CD4-positive, alpha-beta T cell (primary cell): ENCODE measurements around the gene LCE1A. TPM values are rescaled to one million over a fixed set of nuclear protein-coding genes. Genes with fewer than 3 reads are reported as not detected.

Experiments
- ATAC-seq: fragments of 200-7000 bp; cut with Tn5 transposase; one replicate; pipeline ENCODE4 v1.10.0; 2022; ENCODE audit warnings: mild to moderate bottlenecking; ENCODE audit not compliant: poor library complexity
- CTCF ChIA-PET: fragments of 350-600 bp; sonication (Branson Sonifier 250); formaldehyde crosslinking; loops from one replicate; lab custom pipeline; 2021; ENCODE audit warnings: antibody characterized with exemption, inconsistent platforms; lab: Charles Lee
- POLR2A ChIA-PET: fragments of 350-600 bp; sonication (Branson Sonifier 250); formaldehyde crosslinking; loops from one replicate; lab custom pipeline; 2021; ENCODE audit warnings: antibody characterized with exemption, inconsistent platforms; lab: Charles Lee
- DNase-seq, 14 experiments: peaks; one replicate each; pipeline ENCODE4 v3.0.0-alpha.2; 2013 to 2020; ENCODE audit warnings: mixed read lengths in 2 of 14
- H3K27ac ChIP-seq, 2 donors: one replicate each; pipeline versions ENCODE4 v1.5.1 to v1.7.0; 2013; ENCODE audit warnings: low read length in 2 of 2, low read depth in 1 of 2, mild to moderate bottlenecking in 1 of 2
- H3K27me3 ChIP-seq, 2 experiments: 1 replicate in 1 of 2; 2 replicates in 1 of 2; pipeline versions ENCODE4 v1.6.1 to v1.7.0; 2013; ENCODE audit warnings: low read length in 2 of 2, control low read depth in 1 of 2, mild to moderate bottlenecking in 1 of 2, moderate library complexity in 1 of 2; ENCODE audit not compliant: insufficient read depth in 2 of 2, control insufficient read depth in 1 of 2
- H3K36me3 ChIP-seq: one replicate; pipeline ENCODE4 v1.6.1; 2013; ENCODE audit warnings: low read length, control low read depth; ENCODE audit not compliant: insufficient read depth
- H3K4me1 ChIP-seq: one replicate; pipeline ENCODE4 v1.6.1; 2013; ENCODE audit warnings: low read length, control low read depth; ENCODE audit not compliant: insufficient read depth
- H3K4me3 ChIP-seq: one replicate; pipeline ENCODE4 v1.5.1; 2013; ENCODE audit warnings: mild to moderate bottlenecking, low read length, moderate library complexity
- H3K9me3 ChIP-seq, 2 experiments: 1 replicate in 1 of 2; 2 replicates in 1 of 2; pipeline versions ENCODE4 v1.6.1 to v1.7.0; 2013; ENCODE audit warnings: low read length in 2 of 2, mild to moderate bottlenecking in 2 of 2, control low read depth in 1 of 2, moderate library complexity in 1 of 2; ENCODE audit not compliant: control insufficient read depth in 1 of 2, insufficient read depth in 1 of 2
- H3K27ac Mint-ChIP-seq: one replicate; pipeline ENCODE4 v1.8.0; 2020; ENCODE audit warnings: mixed read lengths
- H3K27me3 Mint-ChIP-seq: one replicate; pipeline ENCODE4 v1.8.0; 2021; ENCODE audit warnings: mixed read lengths
- H3K36me3 Mint-ChIP-seq: one replicate; pipeline ENCODE4 v1.8.0; 2021; ENCODE audit warnings: low read depth, mixed read lengths
- H3K4me1 Mint-ChIP-seq: one replicate; pipeline ENCODE4 v1.8.0; 2021; ENCODE audit warnings: low read depth, mixed read lengths
- H3K4me3 Mint-ChIP-seq: one replicate; pipeline ENCODE4 v1.8.0; 2020; ENCODE audit warnings: mild to moderate bottlenecking, mixed read lengths
- H3K9me3 Mint-ChIP-seq: one replicate; pipeline ENCODE4 v1.8.0; 2020; ENCODE audit warnings: mixed read lengths
- intact Hi-C, 2 experiments: fragments of 100-400 bp; cut with DNase I in 1 of 2; cut with micrococcal nuclease in 1 of 2; formaldehyde crosslinking; loops; one replicate each; pipeline versions ENCODE4 v1.15.1 to v1.9.0; 2023 to 2025; cut with DNase I, micrococcal nuclease
- total RNA-seq, 174 experiments: library from RNA in 2 of 174; stranded (reverse) in 2 of 174; gene quantifications; one replicate each; pipeline ENCODE4 v1.2.3 and lab custom pipeline; 2021 to 2026
- TF ChIP-seq, protein P1 (sequence below): fragments of 200-600 bp; IDR thresholded peaks from one replicate; pipeline ENCODE4 v1.8.0; 2022; ENCODE audit warnings: antibody characterized with exemption, mild to moderate bottlenecking

Gene LCE1A
- total RNA-seq, 2 experiments from 2014 or later = not detected

DNA sequence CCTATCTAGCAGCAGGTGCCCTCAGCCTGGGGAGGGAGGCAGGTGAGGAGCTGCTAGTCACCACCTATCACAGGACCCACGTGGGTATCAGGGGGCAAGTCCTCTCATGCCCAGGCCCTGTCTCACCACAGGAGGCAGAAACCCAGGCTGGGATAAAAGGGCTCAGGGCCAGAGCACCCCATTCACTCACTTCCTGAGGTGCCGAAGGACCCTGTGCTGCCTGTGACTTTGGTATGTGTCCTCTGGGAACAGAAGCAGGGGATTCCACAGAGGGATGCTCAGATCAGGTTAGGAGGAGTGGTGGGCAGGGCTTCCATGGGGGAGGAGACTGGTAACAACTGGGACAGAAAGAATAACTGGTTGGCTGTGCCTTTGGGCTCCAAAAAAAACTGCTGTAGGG lies 41.2 kb upstream of the LCE1A start, which contains the start of gene LCE1E:
LCE1E (plus strand) TSS at position 181 of the 400 bp plus-strand sequence. CDS start 1,043 bp downstream, outside the sequence.
- Mint-ChIP-seq H3K4me3 (no peak within 1 kb of the TSS), H3K4me1 (no peaks in the 10 kb centered on the region), H3K9me3 (no peaks in the 10 kb centered on the region), H3K27ac (no peak within 1 kb of the TSS), H3K27me3 (peaks cover 50% of the 10 kb centered on the region), H3K36me3 (no peaks in the 10 kb centered on the region)
- Histone ChIP-seq H3K27me3 (peaks cover 10 to 11% of the 10 kb centered on the region in 2 experiments), H3K4me3 (no peak within 1 kb of the TSS), H3K9me3 (peaks cover 0 to 3% of the 10 kb centered on the region in 2 experiments), H3K27ac (no peak within 1 kb of the TSS), H3K36me3 (no peaks in the 10 kb centered on the region), H3K4me1 (no peaks in the 10 kb centered on the region)
- ATAC-seq (no peak), DNase-seq (no peak)
- intact Hi-C loops = loop anchor here in 1 of 2 experiments (1.0 kb wide), 1 partner anchor 13 kb away; no protein-coding TSS in a partner anchor
- ChIA-PET POLR2A (no interaction called here), CTCF (no interaction called here)
- TF ChIP-seq, protein P1, sequence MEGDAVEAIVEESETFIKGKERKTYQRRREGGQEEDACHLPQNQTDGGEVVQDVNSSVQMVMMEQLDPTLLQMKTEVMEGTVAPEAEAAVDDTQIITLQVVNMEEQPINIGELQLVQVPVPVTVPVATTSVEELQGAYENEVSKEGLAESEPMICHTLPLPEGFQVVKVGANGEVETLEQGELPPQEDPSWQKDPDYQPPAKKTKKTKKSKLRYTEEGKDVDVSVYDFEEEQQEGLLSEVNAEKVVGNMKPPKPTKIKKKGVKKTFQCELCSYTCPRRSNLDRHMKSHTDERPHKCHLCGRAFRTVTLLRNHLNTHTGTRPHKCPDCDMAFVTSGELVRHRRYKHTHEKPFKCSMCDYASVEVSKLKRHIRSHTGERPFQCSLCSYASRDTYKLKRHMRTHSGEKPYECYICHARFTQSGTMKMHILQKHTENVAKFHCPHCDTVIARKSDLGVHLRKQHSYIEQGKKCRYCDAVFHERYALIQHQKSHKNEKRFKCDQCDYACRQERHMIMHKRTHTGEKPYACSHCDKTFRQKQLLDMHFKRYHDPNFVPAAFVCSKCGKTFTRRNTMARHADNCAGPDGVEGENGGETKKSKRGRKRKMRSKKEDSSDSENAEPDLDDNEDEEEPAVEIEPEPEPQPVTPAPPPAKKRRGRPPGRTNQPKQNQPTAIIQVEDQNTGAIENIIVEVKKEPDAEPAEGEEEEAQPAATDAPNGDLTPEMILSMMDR = no peak

DNA sequence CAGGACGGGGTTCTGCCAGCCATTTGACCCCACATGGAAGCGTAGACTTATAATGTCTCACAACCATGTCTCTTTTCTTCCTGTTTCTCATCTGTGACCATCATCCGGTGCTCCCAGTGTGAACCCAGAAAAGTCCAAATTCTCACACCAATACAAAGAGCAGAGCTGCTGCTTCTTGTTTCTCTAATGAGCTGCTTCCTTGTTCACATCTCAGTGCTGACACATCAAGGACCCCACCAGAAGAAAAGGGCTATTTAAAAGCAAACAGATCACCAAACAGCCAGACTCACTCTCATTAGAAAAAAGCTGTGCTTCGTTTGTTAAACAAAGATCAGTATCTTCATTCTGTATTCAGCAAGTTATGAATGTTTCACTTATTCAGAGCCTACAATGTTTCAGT lies 31.6 kb upstream of the LCE1A start:
- no peaks in the 10 kb centered on the region for H3K36me3 Mint-ChIP-seq
- intact Hi-C loops = no loop called here
- H3K4me1 ChIP-seq = no peaks in the 10 kb centered on the region
- H3K36me3 ChIP-seq = no peaks in the 10 kb centered on the region
- H3K27ac Mint-ChIP-seq = no peak overlapping the region
- no peaks in the 10 kb centered on the region for H3K4me1 Mint-ChIP-seq
- H3K4me3 Mint-ChIP-seq = no peak overlapping the region
- no peaks in the 10 kb centered on the region for H3K9me3 ChIP-seq
- CTCF ChIA-PET = no interaction called here
- ATAC-seq (no peak), DNase-seq (no peak)
- TF ChIP-seq, protein P1 = no peak
- H3K27ac ChIP-seq = no peak overlapping the region
- no peak overlapping the region for H3K4me3 ChIP-seq
- POLR2A ChIA-PET = no interaction called here
- no peaks in the 10 kb centered on the region for H3K9me3 Mint-ChIP-seq
- H3K27me3 Mint-ChIP-seq = peaks cover 34% of the 10 kb centered on the region
- H3K27me3 ChIP-seq = peaks cover 0 to 4% of the 10 kb centered on the region in 2 experiments

DNA sequence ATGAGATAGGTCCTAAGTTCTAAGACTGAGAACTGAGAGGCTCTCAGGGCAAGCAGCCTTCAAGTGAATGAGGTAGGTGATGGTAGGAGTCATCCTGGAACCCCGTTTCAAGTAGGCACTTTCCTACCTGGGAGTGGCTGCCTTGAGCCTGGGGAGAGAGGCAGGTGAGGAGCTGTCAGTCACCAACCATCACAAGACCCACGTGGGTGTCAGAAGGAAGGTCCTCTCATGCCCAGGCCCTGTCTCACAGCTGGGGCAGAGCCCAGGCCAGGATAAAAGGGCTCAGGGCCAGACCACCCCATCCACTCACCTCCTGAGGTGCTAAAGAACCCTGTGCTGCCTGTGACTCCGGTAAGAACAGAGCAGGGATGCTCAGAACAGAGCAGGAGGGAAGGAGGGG lies 30.9 kb upstream of the LCE1A start, which contains the start of gene LCE1D:
LCE1D (plus strand) TSS at position 301 of the 400 bp plus-strand sequence. CDS start 1,074 bp downstream, outside the sequence.
- no peaks in the 10 kb centered on the region for H3K4me1 ChIP-seq
- intact Hi-C loops = no loop called here
- peaks cover 42% of the 10 kb centered on the region for H3K27me3 Mint-ChIP-seq
- H3K36me3 Mint-ChIP-seq = no peaks in the 10 kb centered on the region
- H3K4me3 ChIP-seq = no peak within 1 kb of the TSS
- DNase-seq (no peak), ATAC-seq (no peak)
- no peaks in the 10 kb centered on the region for H3K36me3 ChIP-seq
- H3K27ac Mint-ChIP-seq = no peak within 1 kb of the TSS
- H3K27ac ChIP-seq = no peak within 1 kb of the TSS
- no peaks in the 10 kb centered on the region for H3K9me3 Mint-ChIP-seq
- no peak within 1 kb of the TSS for H3K4me3 Mint-ChIP-seq
- no peaks in the 10 kb centered on the region for H3K9me3 ChIP-seq
- CTCF ChIA-PET = no interaction called here
- POLR2A ChIA-PET = no interaction called here
- H3K27me3 ChIP-seq = peaks cover 0 to 4% of the 10 kb centered on the region in 2 experiments
- no peaks in the 10 kb centered on the region for H3K4me1 Mint-ChIP-seq
- TF ChIP-seq, protein P1 = no peak
